GM12878 (cell line): ENCODE data around the gene PACS1. TPM values are rescaled to one million over a fixed set of nuclear protein-coding genes. Genes with fewer than 3 reads are reported as not detected.

Source experiments
- ATAC-seq: fragments of 200-7000 bp; cut with Tn5 transposase; 3 replicates; pipeline ENCODE4 v1.9.1; 2020; ENCODE audit warnings: mild to moderate bottlenecking, moderate library complexity
- BruUV-seq: library from RNA; stranded (reverse); fragments of 400-500 nt; replicated peaks from 2 replicates; lab custom pipeline; 2021; lab: Mats Ljungman, UMichigan
- CTCF ChIA-PET: fragments of 300-600 bp; sonication (Branson Sonifier 250); formaldehyde crosslinking; extraction: SDS; loops from one replicate; lab custom pipeline; 2021; ENCODE audit warnings: inconsistent platforms; lab: Yijun Ruan, JAX
- POLR2A ChIA-PET: fragments of 350-600 bp; formaldehyde crosslinking; extraction: SDS; loops from one replicate; lab custom pipeline; 2021; ENCODE audit warnings: inconsistent platforms; lab: Charles Lee
- RAD21 ChIA-PET: fragments of 300-600 bp; sonication (Branson Sonifier 250); formaldehyde crosslinking; loops from one replicate; lab custom pipeline; 2023; ENCODE audit warnings: antibody characterized with exemption; ENCODE audit not compliant: unreplicated experiment; lab: Charles Lee
- SMC1A ChIA-PET: fragments of 300-600 bp; sonication (Branson Sonifier 250); formaldehyde crosslinking; loops from one replicate; lab custom pipeline; 2023; ENCODE audit not compliant: unreplicated experiment, uncharacterized antibody; lab: Charles Lee
- DNase-seq: peaks from one replicate; pipeline ENCODE4 v3.0.0-alpha.2; 2011; ENCODE audit warnings: low read depth, low spot score
- FAIRE-seq: peaks from 3 replicates; lab custom pipeline; 2011; peaks lifted over from hg19 to GRCh38; lab: Jason Lieb, UNC
- H2AFZ ChIP-seq: 2 replicates; pipeline ENCODE4 v1.6.0; 2011; ENCODE audit warnings: low read depth, low read length, control low read depth; ENCODE audit not compliant: control insufficient read depth
- H3K27ac ChIP-seq: 2 replicates; pipeline ENCODE4 v1.5.1; 2011; ENCODE audit warnings: control low read depth; ENCODE audit not compliant: control insufficient read depth, insufficient read depth
- H3K27me3 ChIP-seq, 2 experiments: replicated peaks in 1 of 2; 2 replicates each; pipeline versions ENCODE4 v1.6.0 to v1.6.1; 2011; ENCODE audit warnings: low read length in 1 of 2; ENCODE audit not compliant: control insufficient read depth in 2 of 2, insufficient read depth in 2 of 2
- H3K36me3 ChIP-seq, 2 experiments: 2 replicates each; pipeline ENCODE4 v1.5.1; 2011; ENCODE audit warnings: low read length in 1 of 2; ENCODE audit not compliant: control insufficient read depth in 2 of 2, insufficient read depth in 2 of 2
- H3K4me1 ChIP-seq: 2 replicates; pipeline ENCODE4 v1.6.1; 2011; ENCODE audit warnings: mild to moderate bottlenecking, low read length, moderate library complexity, mixed read lengths; ENCODE audit not compliant: control insufficient read depth, insufficient read depth
- H3K4me2 ChIP-seq: 2 replicates; pipeline ENCODE4 v1.6.0; 2011; ENCODE audit warnings: control low read depth; ENCODE audit not compliant: control insufficient read depth, insufficient read depth
- H3K4me3 ChIP-seq: fragments of 200-600 bp; sonication (generic); 2 replicates; pipeline ENCODE4 v1.5.1; 2016
- H3K79me2 ChIP-seq: 2 replicates; pipeline ENCODE4 v1.6.0; 2011; ENCODE audit warnings: low read length; ENCODE audit not compliant: control insufficient read depth, insufficient read depth
- H3K9ac ChIP-seq: 2 replicates; pipeline ENCODE4 v1.8.0; 2011; ENCODE audit warnings: low read length, control low read depth, mixed read lengths; ENCODE audit not compliant: control insufficient read depth, insufficient read depth
- H3K9me3 ChIP-seq: replicated peaks from 3 replicates; pipeline ENCODE4 v1.5.1; 2011; ENCODE audit warnings: mild to moderate bottlenecking, low read length; ENCODE audit not compliant: control insufficient read depth, insufficient read depth
- H4K20me1 ChIP-seq: 2 replicates; pipeline ENCODE4 v1.6.0; 2011; ENCODE audit not compliant: control insufficient read depth, insufficient read depth
- ATF3 ChIP-seq: IDR thresholded peaks from 2 replicates; pipeline ENCODE4 v1.6.1; 2011; ENCODE audit warnings: low read depth, mild to moderate bottlenecking, low read length, moderate library complexity, borderline replicate concordance; ENCODE audit errors: extremely low read depth
- BHLHE40 ChIP-seq, 2 experiments: fragments of 450-650 bp in 1 of 2; IDR thresholded peaks; 2 replicates each; pipeline ENCODE4 v1.6.1; 2011 to 2017; ENCODE audit warnings: low read depth in 2 of 2, borderline replicate concordance in 1 of 2, improper control_type of control experiment in 1 of 2, low read length in 1 of 2, mild to moderate bottlenecking in 1 of 2
- BRCA1 ChIP-seq: IDR thresholded peaks from 2 replicates; pipeline ENCODE4 v1.6.1; 2011; ENCODE audit warnings: low read depth, low read length, improper control_type of control experiment
- CHD2 ChIP-seq: IDR thresholded peaks from 2 replicates; pipeline ENCODE4 v1.6.1; 2011; ENCODE audit warnings: low read depth, low read length, improper control_type of control experiment, borderline replicate concordance
- E2F4 ChIP-seq: IDR thresholded peaks from 2 replicates; pipeline ENCODE4 v1.6.1; 2012; ENCODE audit warnings: low read depth, low read length, improper control_type of control experiment
- KLF5 ChIP-seq: fragments of 450-650 bp; IDR thresholded peaks from 2 replicates; pipeline ENCODE4 v1.6.1; 2014; ENCODE audit warnings: mild to moderate bottlenecking; ENCODE audit not compliant: partially characterized antibody
- MTA2 ChIP-seq: fragments of 450-650 bp; IDR thresholded peaks from 2 replicates; pipeline ENCODE4 v1.6.1; 2016; ENCODE audit warnings: low read depth, mild to moderate bottlenecking, moderate library complexity
- MXI1 ChIP-seq: fragments of 150-350 bp; IDR thresholded peaks from 2 replicates; pipeline ENCODE4 v1.6.1; 2011; ENCODE audit warnings: low read depth, mild to moderate bottlenecking, inconsistent platforms, low read length, improper control_type of control experiment
- NFIC ChIP-seq: IDR thresholded peaks from 2 replicates; pipeline ENCODE4 v1.6.1; 2012; ENCODE audit warnings: low read depth, mild to moderate bottlenecking, inconsistent platforms, low read length, moderate library complexity
- RB1 ChIP-seq: fragments of 450-650 bp; formaldehyde crosslinking; IDR thresholded peaks from 2 replicates; pipeline ENCODE4 v1.6.1; 2017; ENCODE audit warnings: mild to moderate bottlenecking, borderline replicate concordance
- SMAD5 ChIP-seq: IDR thresholded peaks from 2 replicates; pipeline ENCODE4 v1.6.1; 2016; ENCODE audit warnings: antibody characterized with exemption, low read depth
- STAT1 ChIP-seq: fragments of 450-650 bp; conservative IDR thresholded peaks from 2 replicates; pipeline ENCODE4 v1.6.1; 2014; ENCODE audit warnings: antibody characterized with exemption, mild to moderate bottlenecking
- TARDBP ChIP-seq: IDR thresholded peaks from 2 replicates; pipeline ENCODE4 v1.6.1; 2016; ENCODE audit warnings: borderline replicate concordance
- USF2 ChIP-seq: IDR thresholded peaks from 2 replicates; pipeline ENCODE4 v1.6.1; 2011; ENCODE audit warnings: low read depth, low read length, improper control_type of control experiment, borderline replicate concordance
- WGBS: methylation state at CpG from one replicate; pipeline ENCODE4 v1.1.6; 2016; ENCODE audit warnings: low lambda C conversion rate; ENCODE audit not compliant: insufficient replicate concordance, insufficient coverage; ENCODE audit errors: missing lambda C conversion rate; 5-methylcytosine and 5-hydroxymethylcytosine counted together
- in situ Hi-C: fragments of 300-500 bp; cut with MboI; formaldehyde crosslinking; loops from 9 replicates; pipeline ENCODE4 v1.14.3; 2018; ENCODE audit warnings: mixed read lengths
- intact Hi-C: fragments of 100-400 bp; cut with micrococcal nuclease; formaldehyde crosslinking; loops from one replicate; pipeline ENCODE4 v1.14.2; 2022; ENCODE audit not compliant: unreplicated experiment
- polyA plus RNA-seq, 11 experiments: library from polyadenylated mRNA; depleted of rRNA in 4 of 11; unstranded in 6 of 11; stranded (reverse) in 5 of 11; fragments of >200 nt; fragmentation: Nextera tagmentation in 4 of 11; fragmentation: Illumina TruSeq in 1 of 11; extraction: Ambion mirVana in 4 of 11; extraction: Trizol in 1 of 11; gene quantifications; 1 replicate in 1 of 11; 2 replicates in 10 of 11; pipeline versions ENCODE4 v1.2.1 to v1.2.3, GENCODE V29; 2011 to 2016; ENCODE audit warnings: inconsistent platforms in 2 of 11, missing spikeins in 2 of 11, low read depth in 1 of 11
- total RNA-seq, 4 experiments: library from RNA; depleted of rRNA in 3 of 4; stranded (reverse); fragments of >200 nt in 3 of 4; fragmentation: Illumina TruSeq in 1 of 4; extraction: Trizol in 1 of 4; gene quantifications; 2 replicates each; pipeline versions ENCODE4 v1.2.1 to v1.2.3, GENCODE V29; 2013 to 2021

The PACS1 gene
- total and polyA plus RNA-seq, 10 of the 15 experiments (the other 5 are each of a cell fraction or from before 2014, with no cell fraction given) = 1.1 to 74.3 (median 17.9) TPM

GRCh38 chr11:66160709-66161108 is 90.6 kb downstream of the PACS1 start:
- Histone ChIP-seq H3K27ac (no peak overlapping the region), H3K79me2 (peaks cover 2% of the 10 kb centered on the region), H4K20me1 (no peaks in the 10 kb centered on the region), H2AFZ (no peak overlapping the region), H3K9me3 (no peaks in the 10 kb centered on the region), H3K4me2 (no peak overlapping the region), H3K27me3 (no peaks in the 10 kb centered on the region), H3K4me1 (peaks cover 16% of the 10 kb centered on the region), H3K4me3 (no peak overlapping the region), H3K36me3 (no peaks in the 10 kb centered on the region; a peak in 2 of 4 replicates), H3K9ac (no peak overlapping the region)
- BruUV-seq = no TSS peak
- DNase-seq = no peak
- in situ Hi-C loops = no loop called here
- no peak for FAIRE-seq
- TF ChIP-seq CHD2 (no peak), E2F4 (no peak), SMAD5 (no peak), BHLHE40 (IDR thresholded peaks at IDR 0.05; ENCODE audit: borderline replicate concordance in 1 of 2, low read depth in 2 of 2, low read length in 1 of 2) (no peak), NFIC (no peak), MXI1 (no peak), ATF3 (no peak), KLF5 (no peak), RB1 (no peak), TARDBP (no peak), STAT1 (no peak), BRCA1 (no peak), MTA2 (no peak), USF2 (no peak)
- intact Hi-C loops = no loop called here
- ChIA-PET RAD21 (interaction anchor here (1.4 kb wide), 1 partner anchor 25 kb away, joined by 6 read pairs; no protein-coding TSS in a partner anchor), POLR2A (interaction anchor here (0.5 to 1.2 kb wide), 4 partner anchors 10 to 103 kb away, joined by 3 to 7 read pairs (median 4); no protein-coding TSS in a partner anchor), SMC1A (interaction anchor here (0.6 to 1.9 kb wide), 3 partner anchors 41 to 74 kb away, joined by 3 to 5 read pairs (median 4); no protein-coding TSS in a partner anchor), CTCF (interaction anchor here (0.9 to 2.2 kb wide), 2 partner anchors 18 to 25 kb away, joined by 3 to 6 read pairs; no protein-coding TSS in a partner anchor)
- no peak for ATAC-seq
- 86% methylated on average over 4 of the region's 5 CpGs for WGBS
